ENCODE results near the gene PAN3. TPM values are rescaled to one million over a fixed set of nuclear protein-coding genes. Genes with fewer than 3 reads are reported as not detected.

The PAN3 gene
- total RNA-seq, 1 experiment from 2014 or later: 48.5 TPM

- H2BK20ac ChIP-seq (ENCODE audit: low read depth, low read length, poor library complexity, severe bottlenecking): no peak overlapping the region
- no peaks in the 10 kb centered on the region for H3K9me3 ChIP-seq (ENCODE audit: control insufficient read depth, low read depth, low read length)
- H3K36me3 Mint-ChIP-seq (ENCODE audit: insufficient read depth in 1 of 3, low read depth in 3 of 3): peaks cover 13 to 26% (median 20%) of the 10 kb centered on the region in 3 experiments; a peak in 6 of 7 replicates
- no peaks in the 10 kb centered on the region for H3K23me2 ChIP-seq (ENCODE audit: insufficient read length, low read depth, low read length, poor library complexity, severe bottlenecking)
- H3K23ac ChIP-seq (ENCODE audit: insufficient read length, low read depth, low read length): no peak overlapping the region
- H3K56ac ChIP-seq (ENCODE audit: insufficient read length, low read depth, low read length): no peak overlapping the region
- H3K27ac Mint-ChIP-seq: no peak overlapping the region
- H3K79me1 ChIP-seq (ENCODE audit: insufficient read depth, low read depth, low read length, poor library complexity, severe bottlenecking): no peaks in the 10 kb centered on the region
- H3T11ph ChIP-seq (ENCODE audit: low read length): no peak overlapping the region
- no peak overlapping the region for H3K9ac ChIP-seq (ENCODE audit: extremely low read depth, insufficient read length, low read length)
- no peaks in the 10 kb centered on the region for H3K27me3 Mint-ChIP-seq (ENCODE audit: low read depth)
- H2BK5ac ChIP-seq (ENCODE audit: insufficient read length, low read length): no peak overlapping the region
- H2AFZ ChIP-seq (ENCODE audit: low read length): no peak overlapping the region
- H3K14ac ChIP-seq (ENCODE audit: insufficient read depth, low read length): no peak overlapping the region
- no peak overlapping the region for H2BK15ac ChIP-seq (ENCODE audit: low read depth, low read length)
- H4K5ac ChIP-seq (ENCODE audit: insufficient read length, low read depth, low read length): no peak overlapping the region
- no peaks in the 10 kb centered on the region for H3K4me1 ChIP-seq (ENCODE audit: insufficient read depth, low read length)
- no CpG with 5 or more reads among the region's 2 CpGs for WGBS (ENCODE audit: extremely low coverage, insufficient read length, low lambda C conversion rate)
- H2AK5ac ChIP-seq (ENCODE audit: insufficient read length, low read length): no peak overlapping the region
- H3K4me1 Mint-ChIP-seq: peaks cover 6 to 9% of the 10 kb centered on the region in 2 experiments
- no peak overlapping the region for H3K4ac ChIP-seq (ENCODE audit: low read depth, low read length)
- no peaks in the 10 kb centered on the region; a peak in 1 of 5 replicates for H3K9me3 Mint-ChIP-seq
- H2BK120ac ChIP-seq (ENCODE audit: low read depth, low read length, poor library complexity, severe bottlenecking): no peak overlapping the region
- H3K4me2 ChIP-seq (ENCODE audit: insufficient read depth, insufficient read length, low read length): no peak overlapping the region
- H4K20me1 ChIP-seq (ENCODE audit: control insufficient read depth, insufficient read depth, insufficient read length): no peaks in the 10 kb centered on the region
- H3K4me3 Mint-ChIP-seq: no peak overlapping the region
- H4K91ac ChIP-seq (ENCODE audit: insufficient read length, low read depth, low read length): no peak overlapping the region
- H4K8ac ChIP-seq (replicated peaks; ENCODE audit: insufficient read length, low read depth, low read length): no peak overlapping the region
- H2BK12ac ChIP-seq (ENCODE audit: insufficient read length, low read depth, low read length): no peak overlapping the region
- H3K27me3 ChIP-seq (ENCODE audit: insufficient read depth, low read length): no peaks in the 10 kb centered on the region
- H3K79me2 ChIP-seq (ENCODE audit: insufficient read depth, low read length): no peaks in the 10 kb centered on the region
- no peak for TF ChIP-seq CTCF (conservative IDR thresholded peaks at IDR 0.05)
- H3K27ac ChIP-seq (ENCODE audit: insufficient read length, low read depth, low read length): no peak overlapping the region
- H3K18ac ChIP-seq (ENCODE audit: insufficient read length, low read depth, low read length): no peak overlapping the region
- no peak for DNase-seq
Measured at GRCh38 chr13:28333204-28333881, 195.0 kb downstream of the PAN3 start.
